Spleen (tissue), 11 donors: Measurements from ENCODE around the gene MACIR. TPM values are rescaled to one million over a fixed set of nuclear protein-coding genes. Genes with fewer than 3 reads are reported as not detected.

Experiments used
- DNase-seq: peaks from one replicate; pipeline ENCODE4 v3.0.0-alpha.2; 2020
- H3K27ac ChIP-seq, 8 donors: fragments of 200-600 bp; sonication (generic) in 7 of 8; 1 replicate in 4 of 8; 2 replicates in 4 of 8; pipeline versions ENCODE4 v1.5.0 to v1.8.0; 2016 to 2021; ENCODE audit warnings: inconsistent platforms in 4 of 8, mild to moderate bottlenecking in 4 of 8, moderate library complexity in 1 of 8
- H3K27me3 ChIP-seq, 7 donors: fragments of 200-600 bp; sonication (generic) in 6 of 7; replicated peaks in 1 of 7; 1 replicate in 4 of 7; 2 replicates in 3 of 7; pipeline versions ENCODE4 v1.5.0 to v1.8.0; 2016 to 2021; ENCODE audit warnings: inconsistent platforms in 3 of 7, mild to moderate bottlenecking in 1 of 7
- H3K36me3 ChIP-seq, 6 donors: fragments of 200-600 bp; sonication (generic) in 5 of 6; 1 replicate in 4 of 6; 2 replicates in 2 of 6; pipeline versions ENCODE4 v1.5.0 to v1.8.0; 2016 to 2021; ENCODE audit warnings: inconsistent platforms in 2 of 6
- H3K4me1 ChIP-seq, 6 donors: fragments of 200-600 bp; sonication (generic) in 5 of 6; 1 replicate in 3 of 6; 2 replicates in 3 of 6; pipeline versions ENCODE4 v1.5.0 to v1.8.0; 2016 to 2021; ENCODE audit warnings: inconsistent platforms in 3 of 6
- H3K4me3 ChIP-seq, 8 donors: fragments of 200-600 bp; sonication (generic) in 7 of 8; 1 replicate in 4 of 8; 2 replicates in 4 of 8; pipeline versions ENCODE4 v1.5.0 to v1.8.0; 2016 to 2021; ENCODE audit warnings: inconsistent platforms in 4 of 8, mild to moderate bottlenecking in 4 of 8, moderate library complexity in 2 of 8
- H3K9me3 ChIP-seq, 8 donors: fragments of 200-600 bp; sonication (generic) in 7 of 8; 1 replicate in 4 of 8; 2 replicates in 4 of 8; pipeline versions ENCODE4 v1.5.0 to v1.8.0; 2016 to 2021; ENCODE audit warnings: inconsistent platforms in 4 of 8
- POLR2A ChIP-seq, 3 donors: fragments of 450-650 bp; IDR thresholded peaks; one replicate each; pipeline ENCODE4 v1.5.1; 2017; ENCODE audit warnings: antibody characterized with exemption in 3 of 3, mild to moderate bottlenecking in 1 of 3
- POLR2AphosphoS5 ChIP-seq, 3 donors: sonication (generic); formaldehyde crosslinking; IDR thresholded peaks; one replicate each; pipeline ENCODE4 v1.5.1; 2017; ENCODE audit warnings: antibody characterized with exemption in 3 of 3
- WGBS, 5 donors: extraction: QIAGEN DNeasy Blood & Tissue Kit in 3 of 5; methylation state at CpG; one replicate each; pipeline versions ENCODE4 v1.1.5 to v1.1.7; 2013 to 2018; 5-methylcytosine and 5-hydroxymethylcytosine counted together
- intact Hi-C: fragments of 100-400 bp; cut with DNase I; formaldehyde crosslinking; loops from one replicate; pipeline ENCODE4 v1.15.0; 2023; ENCODE audit warnings: low total_unique reads
- polyA plus RNA-seq, 3 donors: library from polyadenylated mRNA; stranded (reverse); fragments of 200-250 nt; gene quantifications; one replicate each; pipeline ENCODE4 v1.2.1, GENCODE V29; 2013
- total RNA-seq, 7 donors: library from RNA; depleted of rRNA in 3 of 7; stranded (reverse); fragments of >200 nt in 3 of 7; fragmentation: NEBNext Ultra II Directional in 4 of 7; extraction: Animal tissue kit (Norgen Biotek cat#: 25700) in 4 of 7; gene quantifications; one replicate each; pipeline versions ENCODE4 v1.1.0 to v1.2.1, GENCODE V29; 2016 to 2021
- TF ChIP-seq, protein P1 (sequence below), 11 experiments: fragments of 200-600 bp in 7 of 11; fragments of 450-650 bp in 4 of 11; sonication (generic) in 4 of 11; IDR thresholded peaks in 8 of 11; conservative IDR thresholded peaks in 3 of 11; 1 replicate in 7 of 11; 2 replicates in 4 of 11; pipeline versions ENCODE4 v1.4.0 to v1.8.0; 2016 to 2021; ENCODE audit warnings: antibody characterized with exemption in 11 of 11, inconsistent platforms in 4 of 11, mild to moderate bottlenecking in 1 of 11
- donor health status: healthy with polysubstance abuse.
- donor health status: DM: no; HTN: no; CAD: no; lungs with moderate emphysema.
- donor health status: DM: no; HTN: no; CAD: no.
- donor health status: Bipolar disorder and iron deficiency.
- donor health status: healthy.
- donor health status: DM: no; HTN: no; CAD: no.
- donor health status: DM: yes; HTN: yes; CAD: no.

Gene MACIR
- total and polyA plus RNA-seq, 10 donors, result 1.5 to 11.7 (median 3.5) TPM

- intact Hi-C loops, result no loop called here
- no peaks in the 10 kb centered on the region for H3K9me3 ChIP-seq
- no peak for DNase-seq
- no peaks in the 10 kb centered on the region for H3K36me3 ChIP-seq
- 91 to 96% (median 96%) methylated on average over 3 of the region's 3 CpGs for WGBS, 5 donors
- H3K4me1 ChIP-seq, result no peaks in the 10 kb centered on the region
- no peaks in the 10 kb centered on the region for H3K27me3 ChIP-seq
- H3K27ac ChIP-seq, result no peak overlapping the region
- no peak for TF ChIP-seq POLR2A (IDR thresholded peaks at IDR 0.05)
- TF ChIP-seq POLR2AphosphoS5 (IDR thresholded peaks at IDR 0.05), result no peak
- TF ChIP-seq, protein P1, sequence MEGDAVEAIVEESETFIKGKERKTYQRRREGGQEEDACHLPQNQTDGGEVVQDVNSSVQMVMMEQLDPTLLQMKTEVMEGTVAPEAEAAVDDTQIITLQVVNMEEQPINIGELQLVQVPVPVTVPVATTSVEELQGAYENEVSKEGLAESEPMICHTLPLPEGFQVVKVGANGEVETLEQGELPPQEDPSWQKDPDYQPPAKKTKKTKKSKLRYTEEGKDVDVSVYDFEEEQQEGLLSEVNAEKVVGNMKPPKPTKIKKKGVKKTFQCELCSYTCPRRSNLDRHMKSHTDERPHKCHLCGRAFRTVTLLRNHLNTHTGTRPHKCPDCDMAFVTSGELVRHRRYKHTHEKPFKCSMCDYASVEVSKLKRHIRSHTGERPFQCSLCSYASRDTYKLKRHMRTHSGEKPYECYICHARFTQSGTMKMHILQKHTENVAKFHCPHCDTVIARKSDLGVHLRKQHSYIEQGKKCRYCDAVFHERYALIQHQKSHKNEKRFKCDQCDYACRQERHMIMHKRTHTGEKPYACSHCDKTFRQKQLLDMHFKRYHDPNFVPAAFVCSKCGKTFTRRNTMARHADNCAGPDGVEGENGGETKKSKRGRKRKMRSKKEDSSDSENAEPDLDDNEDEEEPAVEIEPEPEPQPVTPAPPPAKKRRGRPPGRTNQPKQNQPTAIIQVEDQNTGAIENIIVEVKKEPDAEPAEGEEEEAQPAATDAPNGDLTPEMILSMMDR (IDR thresholded peaks at IDR 0.05 in 8 of 11, conservative IDR thresholded peaks at IDR 0.05 in 3 of 11), result no peak
- H3K4me3 ChIP-seq, result no peak overlapping the region
Observed at GRCh38 chr5:103286622-103287021, 28.1 kb downstream of the MACIR start.

DNA sequence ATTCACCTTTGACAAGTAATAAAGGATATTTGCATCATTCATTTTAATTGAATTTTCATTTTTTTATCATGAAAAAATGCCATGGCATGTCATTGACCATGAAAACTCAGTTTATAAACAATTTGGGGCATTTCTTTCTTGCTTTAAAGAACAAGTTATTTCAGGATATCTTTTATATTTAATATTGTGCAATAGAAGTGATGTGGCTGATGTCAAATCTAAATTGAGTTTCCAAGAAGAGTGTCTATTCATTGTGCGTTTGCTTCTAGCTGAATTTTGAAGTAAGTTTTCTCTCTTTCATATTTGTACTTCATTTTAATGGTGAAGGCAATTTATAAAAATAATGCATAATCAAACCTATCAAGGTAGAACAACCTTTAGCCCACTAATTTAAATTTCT, 30.5 kb downstream of the MACIR start:
- Histone ChIP-seq H3K4me1 (no peaks in the 10 kb centered on the region), H3K27me3 (no peaks in the 10 kb centered on the region), H3K27ac (no peak overlapping the region), H3K36me3 (no peaks in the 10 kb centered on the region), H3K9me3 (no peaks in the 10 kb centered on the region), H3K4me3 (no peak overlapping the region)
- WGBS, 5 donors, result 95 to 98% (median 96%) methylated on average over 1 of the region's 1 CpG
- intact Hi-C loops, result no loop called here
- TF ChIP-seq POLR2AphosphoS5 (IDR thresholded peaks at IDR 0.05) (no peak), POLR2A (IDR thresholded peaks at IDR 0.05) (no peak)
- TF ChIP-seq, protein P1 (IDR thresholded peaks at IDR 0.05 in 8 of 11, conservative IDR thresholded peaks at IDR 0.05 in 3 of 11), result no peak
- no peak for DNase-seq

GRCh38 chr5:103290846-103291245, 32.3 kb downstream of the MACIR start:
- Histone ChIP-seq H3K36me3 (no peaks in the 10 kb centered on the region), H3K27ac (no peak overlapping the region), H3K27me3 (no peaks in the 10 kb centered on the region), H3K4me1 (no peaks in the 10 kb centered on the region), H3K4me3 (no peak overlapping the region), H3K9me3 (no peaks in the 10 kb centered on the region)
- TF ChIP-seq, protein P1 (IDR thresholded peaks at IDR 0.05 in 8 of 11, conservative IDR thresholded peaks at IDR 0.05 in 3 of 11), result no peak
- TF ChIP-seq POLR2AphosphoS5 (IDR thresholded peaks at IDR 0.05), result no peak
- TF ChIP-seq POLR2A (IDR thresholded peaks at IDR 0.05), result no peak
- intact Hi-C loops, result no loop called here
- 55 to 59% (median 56%) methylated on average over 1 of the region's 1 CpG for WGBS, 5 donors
- DNase-seq, result no peak

GRCh38 chr5:103291606-103292005, 33.0 kb downstream of the MACIR start:
- WGBS, 5 donors, result 88 to 98% (median 95%) methylated on average over 4 of the region's 4 CpGs
- DNase-seq, result no peak
- no peak overlapping the region for H3K27ac ChIP-seq
- intact Hi-C loops, result no loop called here
- no peaks in the 10 kb centered on the region for H3K27me3 ChIP-seq
- H3K36me3 ChIP-seq, result no peaks in the 10 kb centered on the region
- TF ChIP-seq POLR2AphosphoS5 (IDR thresholded peaks at IDR 0.05) (no peak), POLR2A (IDR thresholded peaks at IDR 0.05) (no peak)
- TF ChIP-seq, protein P1 (IDR thresholded peaks at IDR 0.05 in 8 of 11, conservative IDR thresholded peaks at IDR 0.05 in 3 of 11), result no peak
- no peak overlapping the region for H3K4me3 ChIP-seq
- H3K4me1 ChIP-seq, result no peaks in the 10 kb centered on the region
- no peaks in the 10 kb centered on the region for H3K9me3 ChIP-seq
